ENCODE measurements around the gene BCL3. TPM values are rescaled to one million over a fixed set of nuclear protein-coding genes. Genes with fewer than 3 reads are reported as not detected.
A peak's percentile ranks its signal among the peaks of the same experiment; 100 is the strongest.
"Not testable (repeated sequence)": the region's sequence is repeated elsewhere in the genome, so short reads cannot be mapped to it uniquely, and the experiment has no call there.

Gene BCL3
- total RNA-seq, 1 donor from 2014 or later = 41.5 TPM

- intact Hi-C loops (cut with DNase I) = loop anchor here (2.0 kb wide), 1 partner anchor 30 kb away; no protein-coding TSS in a partner anchor
- DNase-seq (ENCODE audit: low spot score) = no peak
Measured at GRCh38 chr19:44719262-44719701, 29.2 kb upstream of the BCL3 start.

GRCh38 chr19:44720396-44720795, 28.1 kb upstream of the BCL3 start:
- intact Hi-C loops (cut with DNase I) = loop anchor here (10.0 kb wide), 1 partner anchor 124 kb away; the partner anchor contains the start of gene NECTIN2
- not testable (repeated sequence) for DNase-seq (ENCODE audit: low spot score)

- intact Hi-C loops (cut with DNase I) = loop anchor here (10.0 kb wide), 1 partner anchor 124 kb away; the partner anchor contains the start of gene NECTIN2
- DNase-seq (ENCODE audit: low spot score) = no peak
Measured at GRCh38 chr19:44720945-44721344, 27.6 kb upstream of the BCL3 start.

GRCh38 chr19:44721369-44721768, 27.1 kb upstream of the BCL3 start:
- intact Hi-C loops (cut with DNase I) = loop anchor here (10.0 kb wide), 1 partner anchor 123 kb away; the partner anchor contains the start of gene NECTIN2
- not testable (repeated sequence) for DNase-seq (ENCODE audit: low spot score)

- intact Hi-C loops (cut with DNase I) = loop anchor here (10.0 kb wide), 1 partner anchor 122 kb away; the partner anchor contains the start of gene NECTIN2
- DNase-seq (ENCODE audit: low spot score) = no peak
Measured at GRCh38 chr19:44722131-44723121, 26.1 kb upstream of the BCL3 start.

- DNase-seq (ENCODE audit: low spot score) = no peak
- intact Hi-C loops (cut with DNase I) = loop anchor here (10.0 kb wide), 1 partner anchor 121 kb away; the partner anchor contains the start of gene NECTIN2
Measured at GRCh38 chr19:44723299-44723951, 25.1 kb upstream of the BCL3 start.

GRCh38 chr19:44723952-44724319, 24.6 kb upstream of the BCL3 start:
- intact Hi-C loops (cut with DNase I) = loop anchor here (1.0 to 10.0 kb wide), 4 partner anchors 17 to 121 kb away; partner anchors contain the start of gene NECTIN2
- DNase-seq (ENCODE audit: low spot score) = peak; percentile 94

- DNase-seq (ENCODE audit: low spot score) = no peak
Measured at GRCh38 chr19:44725251-44725650, 23.3 kb upstream of the BCL3 start.

GRCh38 chr19:44725684-44726083, 22.8 kb upstream of the BCL3 start:
- DNase-seq (ENCODE audit: low spot score) = no peak
- intact Hi-C loops (cut with DNase I) = loop anchor here (2.0 to 10.0 kb wide), 3 partner anchors 15 to 119 kb away; partner anchors contain the start of gene NECTIN2

More at GRCh38 chr19:44725251-44725650, 23.3 kb upstream of the BCL3 start:
- intact Hi-C loops (cut with DNase I) = loop anchor here (2.0 to 10.0 kb wide), 3 partner anchors 16 to 120 kb away; partner anchors contain the start of gene NECTIN2

- DNase-seq (ENCODE audit: low spot score) = no peak
- intact Hi-C loops (cut with DNase I) = loop anchor here (10.0 kb wide), 1 partner anchor 118 kb away; the partner anchor contains the start of gene NECTIN2
Measured at GRCh38 chr19:44726465-44726864, 22.0 kb upstream of the BCL3 start.

- DNase-seq (ENCODE audit: low spot score) = no peak
- intact Hi-C loops (cut with DNase I) = loop anchor here (10.0 kb wide), 1 partner anchor 117 kb away; the partner anchor contains the start of gene NECTIN2
Measured at GRCh38 chr19:44728178-44728577, 20.3 kb upstream of the BCL3 start.

GRCh38 chr19:44729516-44730033, 18.9 kb upstream of the BCL3 start:
- intact Hi-C loops (cut with DNase I) = loop anchor here (10.0 kb wide), 1 partner anchor 115 kb away; the partner anchor contains the start of gene NECTIN2
- DNase-seq (ENCODE audit: low spot score) = no peak

- intact Hi-C loops (cut with DNase I) = no loop called here
- DNase-seq (ENCODE audit: low spot score) = no peak
Measured at GRCh38 chr19:44731081-44731480, 17.4 kb upstream of the BCL3 start.

- intact Hi-C loops (cut with DNase I) = no loop called here
- no peak for DNase-seq (ENCODE audit: low spot score)
Measured at GRCh38 chr19:44731622-44732021, 16.9 kb upstream of the BCL3 start.

- DNase-seq (ENCODE audit: low spot score) = no peak
- intact Hi-C loops (cut with DNase I) = no loop called here
Measured at GRCh38 chr19:44732235-44733014, 16.1 kb upstream of the BCL3 start.

- no peak for DNase-seq (ENCODE audit: low spot score)
- intact Hi-C loops (cut with DNase I) = no loop called here
Measured at GRCh38 chr19:44734357-44734756, 14.2 kb upstream of the BCL3 start.

- intact Hi-C loops (cut with DNase I) = no loop called here
- no peak for DNase-seq (ENCODE audit: low spot score)
Measured at GRCh38 chr19:44735011-44735410, 13.5 kb upstream of the BCL3 start.

- no peak for DNase-seq (ENCODE audit: low spot score)
Measured at GRCh38 chr19:44737238-44738071, 11.1 kb upstream of the BCL3 start.

More at GRCh38 chr19:44737238-44738071, 11.1 kb upstream of the BCL3 start:
- intact Hi-C loops (cut with DNase I) = no loop called here
